ENCODE measurements around the gene TRIO.

DNA sequence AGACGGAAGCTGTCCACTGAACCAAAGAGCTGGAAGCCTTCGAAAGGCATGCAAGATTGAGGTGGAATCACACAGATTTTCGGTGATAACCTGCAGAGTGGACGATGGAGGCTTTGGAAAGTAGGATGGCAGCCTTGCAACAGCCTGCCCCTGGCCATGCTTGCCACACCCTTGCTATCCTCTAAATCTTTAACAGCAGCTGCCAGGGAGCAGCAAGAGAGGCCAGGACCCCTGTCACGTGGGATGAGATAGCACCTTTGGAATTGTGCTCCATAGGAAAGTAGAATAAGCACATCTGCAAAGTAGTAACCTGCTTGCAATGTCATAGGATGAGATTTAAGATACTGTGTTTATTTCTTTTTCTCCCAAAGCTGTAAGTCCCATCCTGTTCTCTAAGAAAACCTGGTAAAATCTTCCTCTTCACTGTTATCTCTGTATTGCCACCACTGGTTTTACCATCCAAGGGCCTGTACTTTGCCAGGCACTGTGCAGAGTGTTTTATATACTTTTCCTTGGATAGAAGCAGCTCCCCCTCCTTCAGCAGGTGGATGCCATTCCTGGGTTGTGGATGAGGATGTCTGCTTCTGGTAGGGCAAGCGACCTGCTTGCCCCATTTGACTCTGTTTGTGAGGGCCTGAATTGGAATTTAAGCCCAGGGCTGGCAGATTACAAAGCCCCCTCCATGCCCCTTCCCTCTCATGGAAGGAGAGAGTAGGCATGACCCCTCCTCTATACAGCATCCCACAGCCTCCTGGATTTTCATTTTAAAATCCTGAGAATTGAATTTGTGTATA, 10.1 kb downstream of the TRIO start:
- TF ChIP-seq EGR1 (IDR thresholded peaks at IDR 0.05; ENCODE audit: low read depth) (no peak), CTCF (IDR thresholded peaks at IDR 0.05 in 2 of 3, conservative IDR thresholded peaks at IDR 0.05 in 1 of 3; ENCODE audit: borderline replicate concordance in 1 of 3, insufficient read depth in 1 of 3, low read depth in 2 of 3, low read length in 2 of 3) (no peak), POLR2A (IDR thresholded peaks at IDR 0.05; ENCODE audit: borderline replicate concordance, extremely low read depth, insufficient read depth, insufficient read length) (no peak), ELF1 (IDR thresholded peaks at IDR 0.05; ENCODE audit: borderline replicate concordance, low read depth) (no peak), RAD21 (IDR thresholded peaks at IDR 0.05; ENCODE audit: low read depth) (no peak), POLR2AphosphoS5 (IDR thresholded peaks at IDR 0.05; ENCODE audit: low read depth, low read length) (no peak), EZH2phosphoT487 (IDR thresholded peaks at IDR 0.05; ENCODE audit: borderline replicate concordance) (no peak), EZH2 (IDR thresholded peaks at IDR 0.05) (no peak), SIN3A (IDR thresholded peaks at IDR 0.05; ENCODE audit: low read depth) (no peak)
- TF ChIP-seq, protein P1, sequence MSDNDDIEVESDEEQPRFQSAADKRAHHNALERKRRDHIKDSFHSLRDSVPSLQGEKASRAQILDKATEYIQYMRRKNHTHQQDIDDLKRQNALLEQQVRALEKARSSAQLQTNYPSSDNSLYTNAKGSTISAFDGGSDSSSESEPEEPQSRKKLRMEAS (IDR thresholded peaks at IDR 0.05): no peak

Measured in HCT116 (cell line).